ENCODE results near the gene POU1F1.
"Not testable (repeated sequence)": the region's sequence is repeated elsewhere in the genome, so short reads cannot be mapped to it uniquely, and the experiment has no call there.

Gene POU1F1

DNA sequence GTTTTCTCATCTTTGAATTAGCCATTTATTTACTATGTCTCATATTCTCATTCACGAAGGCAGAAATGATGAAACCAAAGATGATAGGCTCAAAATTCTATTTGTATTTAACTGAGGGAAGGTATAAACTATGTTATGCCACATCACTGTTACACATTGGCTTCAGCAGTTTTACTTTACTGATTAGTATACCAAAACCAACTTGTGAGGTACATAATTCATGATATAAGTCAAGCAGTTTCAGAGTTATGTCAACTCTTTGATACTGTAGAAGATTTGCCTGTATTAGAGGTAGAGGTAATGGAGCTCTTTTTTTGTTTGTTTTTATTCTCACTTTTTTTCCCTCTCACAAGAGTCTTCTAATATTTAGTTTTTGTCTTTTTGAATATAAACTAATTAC is 26.4 kb downstream of the POU1F1 start:
- DNase-seq (ENCODE audit: low read depth): no peak

- DNase-seq (ENCODE audit: low read depth): no peak
Observed at GRCh38 chr3:87248831-87249230, 27.6 kb downstream of the POU1F1 start.

DNA sequence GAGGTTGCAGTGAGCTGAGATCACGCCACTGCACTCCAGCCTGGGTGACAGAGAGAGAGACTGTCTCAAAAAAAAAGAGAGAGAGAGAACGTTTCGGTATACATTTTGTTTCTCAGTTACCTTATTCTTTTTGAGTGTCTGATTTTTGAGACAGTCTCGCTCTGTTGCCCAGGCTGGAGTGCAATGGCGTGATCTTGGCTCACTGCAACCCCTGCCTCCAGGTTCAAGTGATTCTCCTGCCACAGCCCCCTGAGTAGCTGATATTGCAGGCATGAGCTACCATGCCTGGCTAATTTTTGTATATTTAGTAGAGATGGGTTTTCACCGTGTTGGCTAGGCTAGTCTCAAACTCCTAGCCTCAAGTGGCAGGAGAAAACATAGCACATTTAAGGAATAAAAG is 28.2 kb downstream of the POU1F1 start:
- DNase-seq (ENCODE audit: low read depth): not testable (repeated sequence)

- DNase-seq (ENCODE audit: low read depth): no peak
Observed at GRCh38 chr3:87247430-87247773, 29.0 kb downstream of the POU1F1 start.

DNA sequence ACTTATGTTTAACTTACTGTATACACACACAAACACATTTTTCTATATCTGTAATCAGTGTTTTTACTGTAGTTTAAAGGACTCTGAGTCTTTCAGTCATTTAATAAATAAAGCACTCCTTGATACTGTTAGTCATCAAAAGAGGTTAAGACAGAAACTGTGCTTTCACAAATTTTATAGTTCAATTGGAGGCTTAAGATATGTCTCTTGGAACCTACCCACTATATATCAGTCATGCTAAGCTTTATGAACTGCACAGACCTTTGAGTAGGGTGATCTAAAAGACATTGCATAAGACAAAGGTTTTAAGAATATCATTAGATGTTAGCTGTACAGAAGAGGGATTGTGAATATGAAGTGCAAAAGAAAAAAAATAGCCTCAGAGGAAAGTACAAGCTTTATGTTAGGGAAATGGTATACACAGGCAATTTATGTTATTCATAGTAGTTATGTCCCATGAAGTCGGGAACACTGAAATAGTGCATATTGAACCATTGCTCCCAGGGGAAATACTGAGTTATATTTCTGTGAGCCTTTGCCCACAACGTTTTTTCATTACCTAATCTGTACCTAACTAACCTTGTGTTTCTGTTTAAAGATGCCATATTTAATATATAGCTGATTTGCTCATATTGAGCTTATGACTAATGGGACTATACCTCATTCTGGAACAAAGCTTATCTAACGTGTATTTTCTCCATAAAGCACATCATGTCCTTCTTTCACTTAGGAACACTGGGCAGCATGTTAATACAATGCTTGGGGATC is 29.5 kb downstream of the POU1F1 start:
- DNase-seq (ENCODE audit: low read depth): no peak

- no peak for DNase-seq (ENCODE audit: low read depth)
Observed at GRCh38 chr3:87236093-87236492, 40.3 kb downstream of the POU1F1 start.

DNA sequence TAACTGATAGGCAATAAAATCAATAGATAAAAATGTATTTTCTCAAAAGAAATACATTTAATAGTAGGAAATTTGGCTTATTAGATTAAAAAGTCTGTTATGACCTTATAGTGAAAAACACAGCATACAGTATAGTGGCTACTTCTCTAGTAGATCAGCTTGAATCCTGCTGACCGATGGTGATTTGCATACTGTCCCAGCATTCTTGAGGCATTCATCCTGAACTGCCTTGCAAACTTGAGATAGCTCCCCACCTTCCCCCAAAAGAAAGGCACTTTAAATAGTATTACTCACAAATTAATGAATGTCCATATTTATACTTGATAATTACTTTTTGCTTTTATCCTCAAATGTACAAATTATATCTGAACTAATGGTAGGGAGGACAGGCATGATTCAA is 42.6 kb downstream of the POU1F1 start:
- no peak for DNase-seq (ENCODE audit: low read depth)

DNA sequence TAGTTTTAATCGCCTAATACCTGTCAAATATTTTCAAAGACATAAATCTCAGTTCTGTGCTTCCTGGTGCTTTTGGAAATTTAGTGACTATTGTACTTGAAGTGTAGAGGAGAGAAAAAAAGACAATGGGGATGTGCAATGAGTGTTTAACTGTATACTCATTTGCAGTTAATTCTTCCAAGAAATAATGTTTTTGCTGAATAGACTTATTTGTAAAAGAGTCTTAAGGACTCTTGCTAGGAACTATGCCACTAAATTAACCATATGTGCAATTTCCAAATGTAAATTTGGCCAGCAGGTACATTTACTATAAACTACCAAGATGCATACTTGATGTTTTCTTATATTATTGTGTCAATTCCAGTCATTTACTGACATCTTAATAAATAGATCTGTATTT is 47.3 kb downstream of the POU1F1 start:
- DNase-seq (ENCODE audit: low read depth): no peak

DNA sequence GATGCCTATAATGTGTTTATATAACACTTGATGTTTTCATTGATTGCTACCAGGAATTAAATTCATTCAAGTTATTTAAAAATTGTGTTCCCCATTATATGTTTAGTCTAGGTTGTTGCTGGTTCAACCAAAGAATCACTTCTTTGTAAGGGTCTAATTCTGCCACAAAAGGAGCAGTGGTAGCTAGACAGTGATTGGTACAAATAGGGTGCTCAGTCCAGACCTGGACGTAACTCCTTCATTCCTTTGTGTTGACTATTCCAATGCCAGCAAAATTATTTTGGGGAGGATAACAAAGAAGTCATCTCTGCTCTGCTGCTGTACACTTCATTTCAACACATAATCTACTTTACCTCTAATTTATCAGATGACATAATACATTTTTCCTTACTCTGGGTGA is 48.1 kb downstream of the POU1F1 start:
- no peak for DNase-seq (ENCODE audit: low read depth)

GRCh38 chr3:87227835-87228144 is 48.6 kb downstream of the POU1F1 start:
- DNase-seq (ENCODE audit: low read depth): no peak

DNA sequence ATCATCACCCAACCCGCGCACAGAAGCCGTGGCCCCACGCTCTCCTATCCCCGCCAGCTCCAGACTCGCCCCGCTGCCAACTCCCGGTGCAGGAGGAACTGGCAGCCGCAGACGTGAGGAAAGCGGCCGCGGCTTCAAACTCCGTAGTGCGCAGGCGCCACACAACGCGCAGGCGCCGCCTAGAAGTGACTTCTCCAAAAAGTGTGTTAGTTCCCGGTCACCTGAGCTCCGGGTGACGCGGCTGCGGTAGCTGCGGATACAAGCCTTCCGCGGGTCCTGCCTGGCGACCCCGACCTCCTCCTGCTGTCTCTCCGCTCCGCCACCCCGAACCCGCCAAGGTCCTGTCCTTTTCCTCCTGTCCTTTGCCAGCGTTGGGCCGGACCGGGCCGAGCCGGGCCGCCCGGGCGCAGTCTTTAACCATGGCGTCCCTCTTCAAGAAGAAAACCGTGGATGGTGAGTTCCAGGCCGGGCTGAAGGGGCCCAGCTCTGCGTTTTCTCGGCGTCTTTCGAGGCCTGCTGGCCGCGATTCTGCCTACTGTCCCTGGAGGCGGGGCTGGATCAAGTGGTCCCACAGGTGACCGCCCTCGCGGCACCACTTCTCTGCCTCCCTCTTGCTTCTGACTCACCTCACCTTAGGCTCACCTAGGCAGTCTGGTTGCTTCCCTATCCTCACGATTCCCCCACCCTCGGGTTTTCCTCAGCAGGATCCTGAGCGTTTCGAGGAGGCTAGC is 49.1 kb downstream of the POU1F1 start, which contains the start of gene CHMP2B:
TSS of gene CHMP2B (plus strand) at position 206 of the 731 bp plus-strand sequence. CDS start at position 420, 214 bp downstream.
- DNase-seq (ENCODE audit: low read depth): peak; percentile 15

DNA sequence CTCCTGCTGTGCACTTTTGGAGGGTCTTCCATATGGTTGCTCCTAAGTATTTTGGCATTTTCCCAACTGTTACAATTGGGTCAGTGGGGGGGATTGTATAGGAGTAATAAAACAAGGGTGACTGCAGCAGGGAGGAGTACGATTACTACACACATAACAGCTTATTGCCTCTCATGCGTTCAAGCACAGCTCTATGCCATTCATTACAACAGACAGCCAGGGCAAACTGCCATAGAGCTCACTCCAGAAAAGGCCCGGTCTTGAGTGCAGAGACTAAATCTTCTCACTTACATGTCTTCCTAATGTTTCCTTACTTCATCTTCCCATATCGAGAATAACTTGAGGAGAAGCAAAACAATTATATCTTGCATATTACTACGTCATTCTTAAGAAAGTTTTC is 50.7 kb downstream of the POU1F1 start:
- no peak for DNase-seq (ENCODE audit: low read depth)

- no peak for DNase-seq (ENCODE audit: low read depth)
Observed at GRCh38 chr3:87219611-87220010, 56.8 kb downstream of the POU1F1 start.

GRCh38 chr3:87218560-87218959 is 57.8 kb downstream of the POU1F1 start:
- DNase-seq (ENCODE audit: low read depth): no peak
